Liver (tissue), 3 donors: ENCODE measurements around the gene DPP7.

Experiments used
- FOXA1 ChIP-seq: IDR thresholded peaks from 2 replicates; pipeline ENCODE4 v1.6.1; 2016; ENCODE audit warnings: antibody characterized with exemption
- GABPA ChIP-seq, 2 donors: IDR thresholded peaks in 1 of 2; conservative IDR thresholded peaks in 1 of 2; 2 replicates each; pipeline ENCODE4 v1.6.1; 2016; ENCODE audit warnings: antibody characterized with exemption in 2 of 2, mild to moderate bottlenecking in 1 of 2, moderate library complexity in 1 of 2
- HNF4G ChIP-seq: IDR thresholded peaks from 2 replicates; pipeline ENCODE4 v1.6.1; 2016; ENCODE audit warnings: antibody characterized with exemption
- JUND ChIP-seq, 2 donors: IDR thresholded peaks; 2 replicates each; pipeline ENCODE4 v1.6.1; 2016; ENCODE audit warnings: antibody characterized with exemption in 2 of 2
- SP1 ChIP-seq: IDR thresholded peaks from 2 replicates; pipeline ENCODE4 v1.6.1; 2018; ENCODE audit warnings: antibody characterized with exemption, mild to moderate bottlenecking
- YY1 ChIP-seq: IDR thresholded peaks from 2 replicates; pipeline ENCODE4 v1.6.1; 2016; ENCODE audit warnings: antibody characterized with exemption, mild to moderate bottlenecking
- TF ChIP-seq, protein P1 (sequence below): fragments of 150-350 bp; IDR thresholded peaks from 2 replicates; pipeline ENCODE4 v1.5.1; 2017; ENCODE audit warnings: improper control_type of control experiment, low read depth, low read length; ENCODE audit not compliant: missing input control
- TF ChIP-seq, protein P2 (sequence below): IDR thresholded peaks from 2 replicates; pipeline ENCODE4 v1.6.1; 2016; ENCODE audit warnings: antibody characterized with exemption
- TF ChIP-seq, protein P3 (sequence below): IDR thresholded peaks from 2 replicates; pipeline ENCODE4 v1.6.1; 2016; ENCODE audit warnings: antibody characterized with exemption
- donor health status: healthy.
- donor health status: healthy.

DNA sequence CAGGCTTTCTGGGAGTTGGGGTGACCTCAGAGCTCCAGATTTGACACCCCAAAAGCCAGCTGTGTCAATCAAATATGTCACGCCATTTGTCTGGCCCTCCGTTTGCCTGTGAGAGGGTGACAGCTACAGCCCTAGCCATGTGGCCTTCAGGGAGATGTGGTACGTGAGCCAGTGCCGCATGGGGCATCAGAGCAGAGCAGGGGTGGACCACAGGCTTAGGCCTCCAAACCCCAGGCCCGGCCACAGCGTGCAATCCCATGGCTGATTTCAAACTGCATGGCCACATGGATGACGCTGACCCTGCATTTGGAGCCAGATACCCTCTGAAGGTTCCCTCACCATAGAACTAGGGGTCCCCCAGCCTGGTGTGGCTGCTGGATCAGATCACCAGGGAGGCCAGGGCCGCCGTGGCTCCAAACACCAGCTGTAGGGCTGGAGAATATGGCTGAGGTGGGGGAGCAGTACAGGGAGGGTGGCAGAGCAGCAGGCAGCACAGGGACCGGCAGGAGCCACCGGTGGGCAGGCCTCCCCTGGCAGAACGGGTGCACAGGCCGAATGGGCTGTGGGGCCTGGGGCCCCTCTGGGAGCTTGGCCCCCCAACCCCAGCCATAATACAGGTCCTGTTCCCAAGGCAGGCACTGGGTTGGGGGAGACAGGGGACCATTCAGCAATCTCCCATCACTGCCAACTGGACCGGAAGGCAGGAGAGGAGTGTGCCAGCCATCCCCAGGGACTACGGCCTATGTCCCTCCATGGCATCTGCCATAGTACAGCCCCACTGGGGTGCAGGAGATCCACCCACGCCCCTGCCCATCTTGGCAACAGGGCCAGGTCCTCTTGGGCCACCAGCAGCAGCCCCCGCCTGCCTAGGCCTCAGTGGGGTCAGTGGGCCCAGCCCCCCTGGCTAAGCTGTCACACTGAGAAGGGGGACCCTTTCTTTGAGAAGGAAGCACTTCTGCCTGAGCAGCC is 45.7 kb downstream of the DPP7 start:
- TF ChIP-seq, protein P1, sequence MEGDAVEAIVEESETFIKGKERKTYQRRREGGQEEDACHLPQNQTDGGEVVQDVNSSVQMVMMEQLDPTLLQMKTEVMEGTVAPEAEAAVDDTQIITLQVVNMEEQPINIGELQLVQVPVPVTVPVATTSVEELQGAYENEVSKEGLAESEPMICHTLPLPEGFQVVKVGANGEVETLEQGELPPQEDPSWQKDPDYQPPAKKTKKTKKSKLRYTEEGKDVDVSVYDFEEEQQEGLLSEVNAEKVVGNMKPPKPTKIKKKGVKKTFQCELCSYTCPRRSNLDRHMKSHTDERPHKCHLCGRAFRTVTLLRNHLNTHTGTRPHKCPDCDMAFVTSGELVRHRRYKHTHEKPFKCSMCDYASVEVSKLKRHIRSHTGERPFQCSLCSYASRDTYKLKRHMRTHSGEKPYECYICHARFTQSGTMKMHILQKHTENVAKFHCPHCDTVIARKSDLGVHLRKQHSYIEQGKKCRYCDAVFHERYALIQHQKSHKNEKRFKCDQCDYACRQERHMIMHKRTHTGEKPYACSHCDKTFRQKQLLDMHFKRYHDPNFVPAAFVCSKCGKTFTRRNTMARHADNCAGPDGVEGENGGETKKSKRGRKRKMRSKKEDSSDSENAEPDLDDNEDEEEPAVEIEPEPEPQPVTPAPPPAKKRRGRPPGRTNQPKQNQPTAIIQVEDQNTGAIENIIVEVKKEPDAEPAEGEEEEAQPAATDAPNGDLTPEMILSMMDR, result no peak
- TF ChIP-seq HNF4G (no peak), JUND (IDR thresholded peaks at IDR 0.05) (no peak), FOXA1 (no peak), YY1 (no peak), SP1 (no peak), GABPA (IDR thresholded peaks at IDR 0.05 in 1 of 2, conservative IDR thresholded peaks at IDR 0.05 in 1 of 2) (no peak)
- TF ChIP-seq, protein P2, sequence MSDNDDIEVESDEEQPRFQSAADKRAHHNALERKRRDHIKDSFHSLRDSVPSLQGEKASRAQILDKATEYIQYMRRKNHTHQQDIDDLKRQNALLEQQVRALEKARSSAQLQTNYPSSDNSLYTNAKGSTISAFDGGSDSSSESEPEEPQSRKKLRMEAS, result no peak
- TF ChIP-seq, protein P3, sequence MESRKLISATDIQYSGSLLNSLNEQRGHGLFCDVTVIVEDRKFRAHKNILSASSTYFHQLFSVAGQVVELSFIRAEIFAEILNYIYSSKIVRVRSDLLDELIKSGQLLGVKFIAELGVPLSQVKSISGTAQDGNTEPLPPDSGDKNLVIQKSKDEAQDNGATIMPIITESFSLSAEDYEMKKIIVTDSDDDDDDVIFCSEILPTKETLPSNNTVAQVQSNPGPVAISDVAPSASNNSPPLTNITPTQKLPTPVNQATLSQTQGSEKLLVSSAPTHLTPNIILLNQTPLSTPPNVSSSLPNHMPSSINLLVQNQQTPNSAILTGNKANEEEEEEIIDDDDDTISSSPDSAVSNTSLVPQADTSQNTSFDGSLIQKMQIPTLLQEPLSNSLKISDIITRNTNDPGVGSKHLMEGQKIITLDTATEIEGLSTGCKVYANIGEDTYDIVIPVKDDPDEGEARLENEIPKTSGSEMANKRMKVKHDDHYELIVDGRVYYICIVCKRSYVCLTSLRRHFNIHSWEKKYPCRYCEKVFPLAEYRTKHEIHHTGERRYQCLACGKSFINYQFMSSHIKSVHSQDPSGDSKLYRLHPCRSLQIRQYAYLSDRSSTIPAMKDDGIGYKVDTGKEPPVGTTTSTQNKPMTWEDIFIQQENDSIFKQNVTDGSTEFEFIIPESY, result no peak
